Panc1 (cell line): ENCODE results near the gene CMTM4.

ENCODE experiments used
- POLR2AphosphoS5 ChIP-seq: IDR thresholded peaks from 2 replicates; pipeline ENCODE4 v1.6.1; 2012; ENCODE audit warnings: mild to moderate bottlenecking, low read depth, low read length, moderate library complexity
- REST ChIP-seq, 2 experiments: IDR thresholded peaks; 2 replicates each; pipeline ENCODE4 v1.6.1; 2011 to 2012; ENCODE audit warnings: low read depth in 2 of 2, control low read depth in 1 of 2, low read length in 1 of 2, mild to moderate bottlenecking in 1 of 2, moderate library complexity in 1 of 2; ENCODE audit not compliant: insufficient read depth in 1 of 2
- TCF7L2 ChIP-seq: IDR thresholded peaks from 2 replicates; pipeline ENCODE4 v1.6.1; 2011; ENCODE audit warnings: mild to moderate bottlenecking, low read depth, low read length, inconsistent platforms
- TF ChIP-seq, protein P1 (sequence below): fragments of 450-650 bp; IDR thresholded peaks from 2 replicates; pipeline ENCODE4 v1.5.1; 2017; ENCODE audit warnings: mild to moderate bottlenecking

GRCh38 chr16:66712512-66712911 is 16.0 kb upstream of the CMTM4 start:
- TF ChIP-seq TCF7L2, result no peak
- TF ChIP-seq, protein P1, sequence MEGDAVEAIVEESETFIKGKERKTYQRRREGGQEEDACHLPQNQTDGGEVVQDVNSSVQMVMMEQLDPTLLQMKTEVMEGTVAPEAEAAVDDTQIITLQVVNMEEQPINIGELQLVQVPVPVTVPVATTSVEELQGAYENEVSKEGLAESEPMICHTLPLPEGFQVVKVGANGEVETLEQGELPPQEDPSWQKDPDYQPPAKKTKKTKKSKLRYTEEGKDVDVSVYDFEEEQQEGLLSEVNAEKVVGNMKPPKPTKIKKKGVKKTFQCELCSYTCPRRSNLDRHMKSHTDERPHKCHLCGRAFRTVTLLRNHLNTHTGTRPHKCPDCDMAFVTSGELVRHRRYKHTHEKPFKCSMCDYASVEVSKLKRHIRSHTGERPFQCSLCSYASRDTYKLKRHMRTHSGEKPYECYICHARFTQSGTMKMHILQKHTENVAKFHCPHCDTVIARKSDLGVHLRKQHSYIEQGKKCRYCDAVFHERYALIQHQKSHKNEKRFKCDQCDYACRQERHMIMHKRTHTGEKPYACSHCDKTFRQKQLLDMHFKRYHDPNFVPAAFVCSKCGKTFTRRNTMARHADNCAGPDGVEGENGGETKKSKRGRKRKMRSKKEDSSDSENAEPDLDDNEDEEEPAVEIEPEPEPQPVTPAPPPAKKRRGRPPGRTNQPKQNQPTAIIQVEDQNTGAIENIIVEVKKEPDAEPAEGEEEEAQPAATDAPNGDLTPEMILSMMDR, result no peak
- TF ChIP-seq REST (IDR thresholded peaks at IDR 0.05; ENCODE audit: insufficient read depth in 1 of 2, low read depth in 2 of 2, low read length in 1 of 2), result no peak
- TF ChIP-seq POLR2AphosphoS5, result no peak
